PFSK-1 (cell line): Measurements from ENCODE around the gene MUC22.

Experiments
- FOXP2 ChIP-seq: optimal IDR thresholded peaks from 2 replicates; pipeline ENCODE3; 2011; ENCODE audit warnings: borderline replicate concordance, control low read depth, inconsistent platforms; ENCODE audit not compliant: insufficient read depth; ENCODE audit errors: extremely low read length, extremely low read depth
- POLR2AphosphoS5 ChIP-seq: IDR thresholded peaks from 2 replicates; pipeline ENCODE4 v1.6.1; 2012; ENCODE audit warnings: low read depth, mild to moderate bottlenecking, control low read depth, low read length, moderate library complexity
- REST ChIP-seq, 2 experiments: IDR thresholded peaks; 2 replicates each; pipeline versions ENCODE4 v1.6.1 to v1.8.0; 2011 to 2012; ENCODE audit warnings: low read depth in 2 of 2, low read length in 2 of 2, control low read depth in 1 of 2, inconsistent platforms in 1 of 2, mild to moderate bottlenecking in 1 of 2, moderate library complexity in 1 of 2; ENCODE audit not compliant: insufficient read depth in 1 of 2
- SIN3A ChIP-seq: IDR thresholded peaks from 2 replicates; pipeline ENCODE4 v1.6.1; 2012; ENCODE audit warnings: mild to moderate bottlenecking, low read length, moderate library complexity, borderline replicate concordance; ENCODE audit not compliant: insufficient read depth
- TAF1 ChIP-seq: IDR thresholded peaks from 2 replicates; pipeline ENCODE4 v1.6.1; 2012; ENCODE audit warnings: low read length, control low read depth, borderline replicate concordance; ENCODE audit not compliant: insufficient read depth

GRCh38 chr6:30965140-30965601 is 45.1 kb upstream of the MUC22 start:
- TF ChIP-seq REST (IDR thresholded peaks at IDR 0.05; ENCODE audit: insufficient read depth in 1 of 2, low read depth in 2 of 2, low read length in 2 of 2), result no peak
- TF ChIP-seq TAF1, result no peak
- TF ChIP-seq POLR2AphosphoS5, result no peak
- no peak for TF ChIP-seq SIN3A
- no peak for TF ChIP-seq FOXP2
